ENCODE data around the gene JPH3.

DNA sequence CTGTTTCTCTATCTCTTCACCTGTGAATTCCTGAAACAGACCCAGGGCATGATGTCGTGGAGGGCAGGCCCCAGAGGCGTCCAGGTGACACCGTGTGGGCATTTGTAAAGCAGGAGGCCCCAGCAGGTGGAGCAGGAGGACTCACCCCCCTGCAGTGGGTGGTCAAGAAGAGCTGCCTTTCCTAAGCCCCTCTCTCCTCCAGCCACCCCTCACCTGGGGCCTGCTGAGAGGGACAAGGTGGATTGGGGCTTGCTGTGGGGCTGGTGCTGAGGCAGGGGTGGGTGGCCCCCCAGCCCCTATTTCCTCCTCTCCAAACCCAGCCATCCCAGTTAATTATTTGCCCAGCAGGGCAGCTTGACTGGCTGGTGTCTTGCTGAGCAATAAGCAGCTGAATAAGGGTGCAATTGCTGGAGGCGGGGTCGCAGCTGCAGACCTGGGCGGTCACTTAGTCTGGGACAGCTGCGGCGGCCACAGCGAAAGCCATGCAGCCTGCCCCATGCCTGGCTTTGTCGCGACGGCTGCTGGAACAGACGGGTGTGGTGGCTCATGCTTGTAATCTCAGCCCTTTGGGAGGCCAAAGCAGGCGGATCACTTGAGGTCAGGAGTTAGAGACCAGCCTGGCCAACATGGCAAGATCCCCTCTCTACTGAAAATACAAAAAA, 56.4 kb downstream of the JPH3 start:
- no peak for TF ChIP-seq CTCF (IDR thresholded peaks at IDR 0.05; ENCODE audit: poor library complexity, severe bottlenecking)
- TF ChIP-seq EP300 (conservative IDR thresholded peaks at IDR 0.05; ENCODE audit: poor library complexity, severe bottlenecking), result no peak
- no peak for TF ChIP-seq SMC3 (conservative IDR thresholded peaks at IDR 0.05; ENCODE audit: poor library complexity)
- no peak for TF ChIP-seq EZH2 (IDR thresholded peaks at IDR 0.05; ENCODE audit: borderline replicate concordance, insufficient read depth, low read length, poor library complexity, severe bottlenecking)
